Umbilical cord (tissue), 2 donors: ENCODE measurements around the gene RB1. TPM values are rescaled to one million over a fixed set of nuclear protein-coding genes. Genes with fewer than 3 reads are reported as not detected.
A peak's percentile ranks its signal among the peaks of the same experiment; 100 is the strongest.
"Not testable (repeated sequence)": the region's sequence is repeated elsewhere in the genome, so short reads cannot be mapped to it uniquely, and the experiment has no call there.

ENCODE experiments used
- DNase-seq: peaks from one replicate; pipeline ENCODE4 v3.0.0-alpha.2; 2015; ENCODE audit warnings: low spot score
- total RNA-seq: library from RNA; depleted of rRNA; stranded (reverse); fragments of >200 nt; gene quantifications from one replicate; pipeline ENCODE4 v1.2.3, GENCODE V29; 2014; ENCODE audit warnings: low replicate concordance; ENCODE audit not compliant: insufficient read depth

RB1 gene
- total RNA-seq, 1 donor from 2014 or later, result 27.9 TPM

DNA sequence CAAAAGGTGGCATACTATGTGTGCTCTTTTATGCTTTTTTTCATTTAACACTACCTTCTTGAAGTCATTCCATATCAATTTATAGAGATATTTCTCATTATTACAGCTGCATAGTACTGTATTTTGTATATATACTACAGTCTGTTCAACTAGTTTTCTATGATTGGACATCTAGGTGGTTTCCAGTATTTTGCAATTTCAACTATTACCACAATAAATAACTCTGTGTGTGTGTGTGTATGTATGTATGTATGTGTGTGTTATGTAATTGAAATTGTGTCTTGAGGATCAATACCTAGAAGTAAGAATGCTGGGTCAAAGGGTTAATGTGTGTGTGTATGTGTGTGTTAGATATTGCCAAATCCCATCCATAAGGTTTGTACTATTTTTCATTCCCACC lies 102.3 kb downstream of the RB1 start:
- DNase-seq, result no peak

DNA sequence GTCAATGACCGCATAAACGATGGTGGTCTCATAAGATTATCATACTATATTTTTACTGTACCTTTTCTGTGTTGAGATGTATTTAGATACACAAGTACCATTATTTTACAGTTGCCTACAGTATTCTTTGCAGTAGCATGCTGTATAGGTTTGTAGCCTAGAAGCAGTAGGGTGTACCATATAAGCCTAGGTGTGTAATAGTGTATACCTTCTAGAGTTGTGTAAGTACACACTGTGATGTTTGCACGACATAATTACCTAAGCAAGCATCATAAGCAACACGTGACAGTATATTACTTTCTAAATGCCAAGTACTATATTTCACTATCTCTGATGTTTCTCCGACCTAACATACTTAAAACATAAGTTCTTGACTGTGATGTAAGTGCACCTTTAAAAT lies 106.6 kb downstream of the RB1 start:
- DNase-seq, result no peak

DNA sequence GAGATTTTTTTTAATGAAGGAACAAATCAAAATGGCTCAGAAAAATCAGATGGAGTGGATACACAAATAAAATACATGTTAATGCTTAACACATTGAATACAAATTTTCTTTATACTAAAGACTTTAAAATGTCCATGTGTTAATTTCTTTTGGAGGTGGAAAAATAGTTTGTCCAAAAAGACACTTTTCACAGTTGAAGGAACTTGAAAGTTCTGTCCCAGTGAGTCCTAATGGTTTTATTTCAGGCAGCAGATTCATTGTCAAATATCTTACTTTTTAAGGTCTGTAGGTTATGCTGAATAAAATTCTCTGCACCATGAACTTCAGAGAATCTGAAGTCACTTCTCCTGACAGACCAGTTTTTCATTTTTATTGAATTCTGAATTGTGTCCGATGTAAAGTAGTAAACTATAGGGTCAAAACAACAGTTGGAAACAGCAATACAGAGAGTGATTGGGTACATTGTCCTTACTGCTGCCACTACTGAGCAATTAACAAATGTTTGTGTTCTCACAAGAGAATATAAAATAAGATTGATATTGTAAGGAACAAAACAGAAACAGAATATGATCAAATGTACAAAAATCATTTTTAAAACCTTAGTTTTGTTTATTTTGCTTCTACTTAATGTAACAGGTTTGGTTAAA lies 107.7 kb downstream of the RB1 start:
- peak; percentile 23 for DNase-seq

DNA sequence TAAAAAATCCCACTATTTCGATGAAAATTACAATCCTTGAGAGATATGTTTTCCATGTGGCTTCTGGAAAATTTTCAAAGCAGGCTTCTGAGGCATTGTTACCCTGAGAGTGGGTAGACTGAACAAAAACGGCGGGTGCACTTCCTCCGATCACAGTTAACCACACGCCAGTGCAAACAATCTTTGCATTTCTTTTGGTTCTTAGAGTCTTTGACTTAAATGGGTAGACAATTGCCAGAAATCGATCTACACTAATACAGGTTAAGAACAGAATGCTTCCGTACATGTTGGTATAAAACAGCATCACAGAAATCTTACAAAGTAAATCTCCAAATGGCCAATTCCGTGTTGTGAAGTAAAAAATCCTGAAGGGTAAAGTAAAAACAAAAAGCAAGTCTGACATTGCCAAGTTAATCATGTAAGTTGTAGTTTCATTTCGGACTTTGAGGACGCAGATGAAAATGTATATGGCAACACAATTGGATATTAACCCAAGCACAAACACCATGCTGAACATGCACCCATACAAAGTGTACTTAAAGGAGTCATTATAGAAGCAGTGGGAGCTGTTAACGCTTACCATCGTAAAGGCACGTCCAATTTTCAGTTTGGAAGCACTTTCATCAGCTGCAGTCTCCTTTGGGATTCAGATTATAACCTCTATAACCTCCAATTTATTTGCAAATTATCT lies 108.4 kb downstream of the RB1 start:
- peak; percentile 45 for DNase-seq

DNA sequence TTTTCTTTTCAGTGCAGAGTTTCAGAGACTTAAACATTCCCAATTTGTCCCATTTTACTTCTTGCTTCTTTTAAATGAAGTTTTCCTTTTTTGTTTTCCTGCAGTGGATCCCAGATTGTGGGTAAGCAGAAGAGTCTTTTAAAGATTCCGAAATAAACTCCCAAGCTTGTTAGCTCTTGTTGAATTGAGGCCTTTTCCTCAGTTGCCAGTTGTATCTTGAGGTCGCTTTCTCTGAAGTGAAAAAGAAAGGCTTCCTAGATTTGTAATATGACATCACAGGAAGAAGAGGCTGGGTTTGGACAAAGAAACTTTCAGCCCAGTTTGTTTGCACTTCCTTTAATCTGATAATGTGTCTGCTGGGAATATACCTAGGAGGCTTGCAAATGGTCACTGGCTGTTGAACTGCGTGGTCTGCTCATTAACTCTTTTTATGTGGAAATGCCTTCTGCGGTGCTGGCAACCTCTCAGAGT lies 109.4 kb downstream of the RB1 start, which contains the start of gene LPAR6:
Gene LPAR6, minus strand, starts transcription at position 233 of the 471 bp plus-strand sequence. CDS start 690 bp downstream, outside the sequence.
- peak; percentile 83 for DNase-seq

DNA sequence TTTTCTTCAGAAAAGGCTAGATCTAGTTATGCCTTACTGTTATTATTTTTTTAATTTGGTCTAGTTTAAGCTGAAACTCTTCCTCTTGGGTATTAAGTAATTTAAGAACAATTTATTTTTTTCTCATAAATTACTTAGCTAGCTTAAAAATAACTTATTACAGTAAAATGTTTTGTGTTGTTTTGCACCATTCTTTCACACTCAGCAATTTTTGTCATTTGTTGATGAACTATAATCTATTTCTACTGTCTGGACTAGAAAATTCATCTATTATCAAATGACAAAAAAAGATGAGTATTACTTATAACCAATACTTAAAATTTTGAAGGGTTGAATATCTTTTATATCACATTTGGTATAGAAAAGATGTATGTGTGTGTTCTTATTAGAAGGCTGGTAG lies 111.0 kb downstream of the RB1 start:
- DNase-seq, result no peak

DNA sequence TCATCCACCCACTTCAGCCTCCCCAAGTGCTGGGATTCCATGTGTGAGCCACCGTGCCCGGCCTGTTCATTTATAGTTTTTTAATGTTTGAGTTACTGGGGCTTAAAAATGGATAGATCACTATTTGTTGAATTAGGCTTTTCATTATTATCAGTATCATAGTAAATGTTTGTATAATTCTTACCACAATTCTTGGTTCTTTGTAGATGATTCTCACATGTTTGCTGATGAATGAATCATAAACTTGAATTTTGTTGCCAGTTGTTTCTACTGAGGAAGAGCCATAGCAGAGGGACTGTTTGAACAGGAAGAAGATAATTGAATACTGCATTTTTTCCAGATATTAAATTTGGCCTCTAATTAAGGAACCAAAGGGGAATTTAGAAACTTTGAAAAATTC lies 112.0 kb downstream of the RB1 start:
- DNase-seq, result no peak

DNA sequence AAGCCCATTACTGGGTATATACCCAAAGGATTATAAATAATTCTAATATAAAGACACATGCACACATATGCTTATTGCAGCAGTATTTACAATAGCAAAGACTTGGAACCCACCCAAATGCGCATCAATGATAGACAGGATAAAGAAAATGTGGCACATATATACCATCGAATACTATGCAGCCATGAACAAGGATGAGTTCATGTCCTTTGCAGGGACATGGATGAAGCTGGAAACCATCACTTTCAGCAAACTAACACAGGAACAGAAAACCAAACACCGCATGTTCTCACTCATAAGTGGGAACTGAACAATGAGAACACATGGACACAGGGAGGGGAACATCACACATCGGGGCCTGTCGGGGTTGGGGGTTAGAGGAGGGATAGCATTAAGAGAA lies 118.5 kb downstream of the RB1 start:
- DNase-seq, result not testable (repeated sequence)

DNA sequence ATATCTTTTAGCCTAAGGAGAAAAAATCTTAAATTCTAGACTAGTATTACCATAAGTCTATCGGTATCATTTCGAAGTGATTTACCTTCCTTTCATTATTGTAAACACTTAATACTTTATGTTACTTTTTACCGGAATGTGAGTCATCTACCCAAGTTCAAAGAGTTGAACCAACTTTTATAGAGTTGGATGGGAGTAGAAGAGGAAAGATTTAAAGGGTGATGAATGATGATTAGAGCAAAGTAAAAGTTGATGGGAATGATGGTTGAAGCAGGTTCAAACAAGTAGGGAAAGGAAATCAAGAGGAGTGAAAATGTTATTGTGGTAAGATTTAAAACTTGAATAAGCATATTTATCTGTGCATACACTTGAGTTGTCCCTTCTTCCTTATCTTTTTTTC lies 120.7 kb downstream of the RB1 start:
- no peak for DNase-seq

DNA sequence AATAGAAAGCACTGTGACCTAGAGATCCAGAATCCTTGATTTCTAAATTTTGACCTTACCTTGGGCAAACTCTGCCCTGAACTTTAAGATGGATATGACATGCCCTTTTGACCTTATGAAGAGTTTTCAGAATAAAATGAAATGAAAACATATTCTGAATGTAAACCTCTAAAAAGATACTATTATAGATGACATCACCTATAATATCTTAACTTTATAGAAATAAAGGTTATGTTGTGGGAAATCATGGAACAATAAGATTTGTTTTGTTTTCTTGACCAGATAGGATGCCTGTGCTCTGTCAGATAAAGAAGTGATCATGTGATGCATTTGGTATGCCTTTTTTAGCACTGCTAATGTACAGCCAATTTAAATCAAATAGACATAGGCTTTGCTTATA lies 122.5 kb downstream of the RB1 start:
- no peak for DNase-seq

DNA sequence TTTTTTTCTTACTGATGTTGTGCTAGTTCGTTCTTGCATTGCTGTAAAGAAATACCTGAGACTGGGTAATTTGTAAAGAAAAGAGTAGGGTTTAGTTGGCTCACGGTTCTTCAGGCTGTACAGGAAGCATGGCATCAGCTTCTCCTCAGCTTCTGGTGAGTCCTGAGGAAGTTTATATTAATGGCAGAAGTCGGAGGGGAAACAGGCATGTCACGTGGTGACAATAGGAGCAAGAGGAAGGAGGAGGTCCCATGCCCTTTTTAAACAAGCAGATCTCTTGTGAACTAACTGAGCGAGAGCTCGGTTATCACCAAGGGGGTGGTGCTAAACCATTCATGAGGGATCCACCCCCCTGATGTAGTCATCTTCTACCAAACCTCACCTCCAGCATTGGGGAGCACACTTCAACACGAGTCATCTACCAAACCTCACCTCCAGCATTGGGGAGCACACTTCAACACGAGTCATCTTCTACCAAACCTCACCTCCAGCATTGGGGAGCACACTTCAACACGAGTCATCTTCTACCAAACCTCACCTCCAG lies 123.3 kb downstream of the RB1 start:
- DNase-seq, result not testable (repeated sequence)

DNA sequence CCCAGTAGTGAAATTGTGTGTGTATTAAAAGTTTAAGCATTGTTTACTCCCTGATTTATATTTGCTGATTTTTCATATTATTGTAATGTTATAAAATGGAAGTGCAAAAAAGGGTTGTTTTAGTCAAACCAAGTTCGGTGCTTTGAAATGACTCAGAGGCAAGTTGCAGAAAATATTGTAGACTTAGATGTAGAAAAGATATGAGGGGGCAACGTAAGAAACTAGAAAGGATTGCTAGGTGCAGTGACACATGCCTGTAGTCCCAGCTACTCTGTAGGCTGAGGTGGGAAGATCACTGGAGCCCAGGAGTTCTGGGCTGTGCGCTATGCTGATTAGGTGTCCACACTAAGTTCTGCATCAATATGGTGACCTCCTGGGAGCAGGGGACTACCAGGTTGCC lies 125.5 kb downstream of the RB1 start:
- DNase-seq, result no peak

DNA sequence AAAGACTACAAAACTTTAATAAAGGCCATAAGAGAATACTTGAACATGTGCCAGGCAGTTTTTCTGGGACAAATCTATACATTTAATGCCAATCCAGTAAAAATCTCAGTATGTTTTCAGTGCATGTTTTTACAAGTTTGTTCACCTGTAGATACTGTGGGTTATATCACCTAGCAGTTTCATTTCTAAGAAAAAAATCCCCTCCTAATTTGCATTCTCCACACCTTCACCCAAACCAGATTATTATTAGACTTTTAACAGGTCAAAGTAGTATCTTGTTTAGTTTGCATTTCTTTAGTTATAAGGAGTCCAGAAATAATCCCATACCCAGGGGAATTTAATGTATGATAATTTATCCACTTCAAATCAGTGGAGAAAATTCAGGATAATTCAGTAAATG lies 126.3 kb downstream of the RB1 start:
- DNase-seq, result no peak

DNA sequence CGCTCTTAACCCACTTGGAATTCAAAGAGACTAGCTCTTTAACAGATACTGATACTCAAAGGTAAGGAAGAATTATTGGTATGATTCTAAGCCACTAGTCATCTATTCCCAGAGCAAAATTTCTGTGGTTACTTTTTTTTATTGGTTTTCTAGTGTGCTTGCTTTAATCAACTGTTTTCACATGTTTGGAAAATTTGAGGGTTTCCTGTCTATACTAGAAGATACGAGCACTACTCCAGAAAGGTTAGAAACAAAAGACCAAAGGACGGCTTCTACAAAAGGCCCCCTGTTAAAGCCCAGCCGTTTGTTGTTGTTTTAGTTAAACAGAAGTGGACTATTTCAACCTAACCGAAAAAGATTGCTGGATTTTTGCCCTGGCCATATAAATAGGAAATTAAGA lies 127.9 kb downstream of the RB1 start:
- DNase-seq, result no peak

DNA sequence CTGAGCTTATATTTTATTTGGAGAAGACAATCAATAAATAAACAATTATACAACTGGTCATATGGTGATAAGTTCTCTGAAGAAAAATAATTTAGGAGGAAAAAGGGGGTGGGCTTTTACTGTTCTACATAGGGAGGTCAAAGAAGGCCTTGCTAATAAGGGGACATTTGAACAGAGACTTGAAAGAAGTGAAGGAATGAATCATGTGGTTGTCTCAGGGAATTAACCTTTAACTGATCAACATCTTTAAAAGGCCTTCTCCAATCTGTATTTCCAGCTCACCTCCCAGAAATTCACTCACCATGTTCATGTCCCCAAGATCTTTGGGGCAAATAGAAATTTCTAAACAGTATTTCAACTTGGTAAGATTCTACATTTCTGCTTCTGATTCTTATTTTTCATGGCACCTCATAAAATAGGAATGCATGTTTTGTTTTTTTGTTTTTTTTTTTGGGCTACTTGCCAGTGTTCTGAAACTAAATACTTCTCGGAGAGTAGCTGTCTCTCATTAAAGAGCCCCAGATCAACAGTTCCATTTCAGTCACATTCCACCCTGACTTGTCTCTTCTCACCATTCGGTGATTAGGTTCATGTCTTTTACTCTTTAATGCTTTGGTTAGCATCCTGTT lies 128.6 kb downstream of the RB1 start:
- DNase-seq, result no peak

DNA sequence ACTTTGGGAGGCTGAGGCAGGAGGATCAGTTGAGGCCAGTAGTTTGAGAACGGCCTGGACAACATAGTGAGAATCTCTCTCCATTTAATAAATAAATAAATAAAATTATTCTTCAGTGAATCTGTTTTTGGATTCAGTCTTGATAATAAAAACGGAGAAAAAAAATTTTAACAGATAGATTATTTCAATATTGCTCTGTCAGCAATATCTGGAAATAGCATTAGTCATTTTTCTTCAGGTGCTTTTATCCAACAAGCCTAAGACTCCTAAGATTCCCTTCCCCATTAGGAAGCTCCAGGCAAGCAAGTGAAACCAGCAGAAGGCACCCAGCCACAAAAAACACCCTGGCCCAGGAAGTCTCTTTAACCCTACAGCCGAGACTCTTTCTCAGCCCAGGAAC lies 130.6 kb downstream of the RB1 start:
- no peak for DNase-seq

DNA sequence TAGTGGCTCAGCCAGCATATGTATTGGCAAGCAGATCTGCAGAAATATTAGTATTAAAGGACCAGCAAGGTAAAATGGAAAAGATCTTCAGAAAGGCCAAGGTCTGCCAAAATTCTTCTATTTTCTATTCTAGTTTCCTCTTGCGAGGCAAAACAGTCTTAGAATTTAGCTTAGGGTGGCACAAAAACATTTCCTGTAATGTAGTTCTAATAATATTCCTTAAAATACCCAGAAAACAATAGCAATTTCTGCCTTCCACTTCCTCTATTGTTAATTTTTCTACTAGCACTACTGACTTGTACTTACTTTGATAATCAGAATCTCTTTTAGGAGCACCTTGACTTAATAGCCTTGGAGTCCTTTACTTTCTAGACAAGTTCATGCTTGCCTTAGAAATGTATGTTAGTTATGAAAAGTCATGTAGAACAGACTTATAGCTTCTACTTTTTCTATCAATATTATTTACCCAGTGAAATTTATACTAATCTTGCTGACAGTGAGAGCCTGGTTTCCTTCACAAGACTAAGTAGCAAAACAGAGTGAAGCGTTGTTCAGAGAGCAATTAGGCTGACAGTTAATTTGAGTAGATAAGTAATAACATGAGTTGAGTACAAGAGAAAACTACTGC lies 133.2 kb downstream of the RB1 start:
- DNase-seq, result peak; percentile 56

DNA sequence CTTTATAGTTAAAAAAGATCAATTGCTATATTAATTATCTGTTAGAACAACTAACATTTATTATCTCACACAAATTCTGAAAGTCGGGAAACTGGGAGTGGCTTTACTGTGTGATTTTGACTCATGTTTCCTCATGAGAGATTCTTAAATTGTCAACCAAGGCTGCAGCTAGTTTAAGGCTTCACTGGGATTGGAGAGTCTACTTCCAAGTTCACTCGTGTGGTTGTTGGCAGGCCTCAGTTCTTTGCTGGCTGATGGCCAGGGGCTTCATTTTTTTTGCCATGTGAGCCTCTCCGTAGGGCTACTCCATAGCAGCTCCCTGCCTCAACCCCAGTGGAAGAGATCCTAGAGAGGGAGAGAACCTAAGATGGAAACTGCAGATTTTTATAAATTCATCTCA lies 133.8 kb downstream of the RB1 start:
- DNase-seq, result peak; percentile 43

DNA sequence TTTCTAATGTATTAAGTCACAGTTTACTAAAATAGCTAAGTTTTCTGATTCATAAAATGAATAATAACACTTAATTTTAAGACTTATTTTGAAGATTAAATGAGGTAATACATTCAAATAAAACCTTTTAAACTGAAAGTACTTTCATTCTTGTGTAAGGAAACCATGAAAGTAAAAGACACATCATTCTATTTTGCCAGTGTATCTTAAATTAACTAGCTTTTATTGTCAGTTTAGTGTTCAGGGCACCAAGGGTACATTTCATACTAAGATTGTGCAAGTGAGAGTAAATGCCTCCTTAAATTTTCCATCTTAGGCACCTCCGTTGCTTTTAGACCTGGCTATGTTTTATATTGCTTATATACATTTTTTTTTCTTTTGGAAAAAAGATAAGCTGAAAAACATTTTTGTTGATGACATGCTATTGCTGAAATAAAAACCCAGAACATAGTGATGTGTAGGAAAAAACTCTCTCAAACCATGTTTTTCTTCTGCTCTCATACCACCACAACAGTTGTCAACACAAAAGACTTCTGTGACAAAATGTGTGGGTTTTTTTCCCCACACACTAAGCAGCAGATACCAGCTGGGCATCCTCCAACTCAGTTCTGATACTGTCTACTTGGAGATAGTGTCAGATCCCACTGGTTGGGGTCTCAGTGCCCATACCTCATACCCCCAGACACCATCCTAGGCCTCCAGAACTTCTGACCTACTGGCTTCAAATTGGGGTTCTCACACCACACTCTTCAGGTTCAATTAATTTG lies 140.1 kb downstream of the RB1 start:
- no peak for DNase-seq

DNA sequence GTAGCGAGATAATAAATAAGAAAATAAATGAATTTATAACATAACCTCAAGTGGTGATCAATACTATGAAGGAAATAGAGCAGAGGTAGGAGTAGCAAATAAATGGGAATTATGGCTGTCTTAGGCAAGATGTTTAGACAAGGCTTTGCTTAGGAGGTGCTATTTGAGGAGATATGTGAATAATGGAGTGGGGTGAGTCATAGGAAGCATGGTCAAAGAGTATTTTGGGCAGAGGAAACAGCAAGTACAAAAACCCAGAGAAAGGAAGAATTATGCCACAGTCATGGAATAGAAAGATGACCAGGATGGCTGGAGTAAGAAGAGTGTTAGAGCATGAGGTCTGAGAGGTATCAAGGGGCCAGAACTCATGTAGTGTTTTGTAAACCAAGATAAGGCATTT lies 142.9 kb downstream of the RB1 start:
- DNase-seq, result no peak

DNA sequence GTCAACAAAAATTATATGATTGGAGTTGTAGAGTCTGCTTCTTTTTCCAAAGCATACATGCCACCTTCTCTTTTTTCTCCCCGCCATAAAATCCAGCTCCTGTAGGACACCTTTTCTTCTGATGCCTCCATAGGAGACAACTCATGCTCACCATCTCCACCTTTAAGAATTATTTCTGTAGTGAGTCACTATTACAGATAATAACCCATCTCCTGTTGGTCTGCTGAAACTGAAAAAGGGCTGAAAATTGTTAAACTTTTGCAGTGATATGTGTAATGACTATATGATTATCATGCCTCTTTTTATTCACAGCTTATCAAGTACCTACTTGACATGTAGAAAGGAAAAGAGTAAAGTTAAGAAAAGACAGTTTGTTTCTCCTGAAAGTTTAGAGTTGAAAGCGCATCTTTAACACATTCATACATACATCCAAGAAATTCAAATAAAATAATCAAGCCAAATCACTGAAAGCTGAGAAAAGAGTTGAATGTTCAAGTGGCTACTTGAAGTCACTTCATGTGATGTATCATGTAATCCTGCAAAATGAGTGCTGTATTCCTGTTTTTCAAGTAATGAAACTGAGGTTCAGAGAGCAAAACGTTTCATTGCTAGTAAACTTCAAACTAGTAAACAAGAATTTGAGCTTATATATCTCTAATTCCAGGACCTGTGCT lies 144.9 kb downstream of the RB1 start:
- DNase-seq, result no peak
